ENCODE data around the gene RIT2. TPM values are rescaled to one million over a fixed set of nuclear protein-coding genes. Genes with fewer than 3 reads are reported as not detected.

Gene RIT2
- total RNA-seq, 1 donor from 2014 or later: not detected

DNA sequence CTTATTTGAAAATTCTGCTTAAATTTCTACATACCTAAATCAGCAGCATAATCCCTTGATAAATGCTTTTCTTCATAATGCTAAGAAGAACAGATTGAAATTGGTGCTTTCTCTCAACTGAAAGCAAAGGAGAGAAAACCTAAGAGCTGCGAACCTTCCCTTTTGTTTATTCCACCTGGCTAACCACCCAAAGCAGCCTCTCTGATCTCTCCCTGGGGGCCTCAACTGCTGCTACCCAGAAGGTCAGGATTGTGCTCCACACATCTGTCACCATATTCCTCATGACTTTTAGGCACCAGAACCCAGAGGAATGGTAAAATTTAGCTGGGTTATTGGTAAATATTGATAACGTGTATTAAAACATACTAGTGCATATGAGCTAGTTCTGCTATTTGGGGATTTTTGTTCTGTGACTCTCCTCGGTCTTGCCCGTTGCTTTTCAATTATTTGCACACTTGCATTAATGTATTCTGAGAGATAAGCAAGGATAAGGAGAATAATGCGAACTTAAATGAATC lies 334.1 kb downstream of the RIT2 start:
- Histone ChIP-seq H2AFZ (replicated peaks) (no peak overlapping the region), H3K9ac (no peak overlapping the region), H3K4me1 (peaks cover 31% of the 10 kb centered on the region), H3K36me3 (no peaks in the 10 kb centered on the region), H3K27me3 (no peaks in the 10 kb centered on the region), H3F3A (ENCODE audit: low read depth) (peaks cover 3% of the 10 kb centered on the region), H3K4me3 (no peak overlapping the region), H3K4me2 (peak overlapping the region; percentile 24), H3K27ac (no peak overlapping the region), H3K9me3 (ENCODE audit: low read depth) (no peaks in the 10 kb centered on the region), H3K79me2 (ENCODE audit: low read depth) (no peaks in the 10 kb centered on the region), H4K20me1 (ENCODE audit: low read depth) (no peaks in the 10 kb centered on the region)
- no peaks in the 10 kb centered on the region for H3K36me3 Mint-ChIP-seq
- peaks cover 41% of the 10 kb centered on the region for H3K4me1 Mint-ChIP-seq
- no peaks in the 10 kb centered on the region for H3K27me3 Mint-ChIP-seq (ENCODE audit: insufficient read depth, low read depth)
- TF ChIP-seq EZH2phosphoT487 (IDR thresholded peaks at IDR 0.05) (no peak), EZH2 (IDR thresholded peaks at IDR 0.05) (no peak), CTCF (IDR thresholded peaks at IDR 0.05) (no peak)
- peak; percentile 18 for DNase-seq (ENCODE audit: low spot score)
- H3K27ac Mint-ChIP-seq: no peak overlapping the region
- H3K9me3 Mint-ChIP-seq: no peaks in the 10 kb centered on the region
- H3K4me3 Mint-ChIP-seq: no peak overlapping the region

GRCh38 chr18:42780171-42780570 lies 335.3 kb downstream of the RIT2 start:
- H3K79me2 ChIP-seq (ENCODE audit: low read depth): no peaks in the 10 kb centered on the region
- H3K27me3 ChIP-seq: no peaks in the 10 kb centered on the region
- DNase-seq (ENCODE audit: low spot score): no peak
- Mint-ChIP-seq H3K9me3 (no peaks in the 10 kb centered on the region), H3K4me1 (peaks cover 41% of the 10 kb centered on the region), H3K27me3 (ENCODE audit: insufficient read depth, low read depth) (no peaks in the 10 kb centered on the region), H3K27ac (no peak overlapping the region), H3K36me3 (no peaks in the 10 kb centered on the region), H3K4me3 (no peak overlapping the region)
- H3K36me3 ChIP-seq: no peaks in the 10 kb centered on the region
- no peak for TF ChIP-seq EZH2phosphoT487 (IDR thresholded peaks at IDR 0.05)
- TF ChIP-seq CTCF (IDR thresholded peaks at IDR 0.05): no peak
- no peak for TF ChIP-seq EZH2 (IDR thresholded peaks at IDR 0.05)
- no peaks in the 10 kb centered on the region for H4K20me1 ChIP-seq (ENCODE audit: low read depth)
- H2AFZ ChIP-seq (replicated peaks): no peak overlapping the region
- H3K27ac ChIP-seq: no peak overlapping the region
- H3K4me2 ChIP-seq: no peak overlapping the region
- no peaks in the 10 kb centered on the region for H3K9me3 ChIP-seq (ENCODE audit: low read depth)
- peaks cover 3% of the 10 kb centered on the region for H3F3A ChIP-seq (ENCODE audit: low read depth)
- H3K4me3 ChIP-seq: no peak overlapping the region
- no peak overlapping the region for H3K9ac ChIP-seq
- H3K4me1 ChIP-seq: peaks cover 31% of the 10 kb centered on the region

DNA sequence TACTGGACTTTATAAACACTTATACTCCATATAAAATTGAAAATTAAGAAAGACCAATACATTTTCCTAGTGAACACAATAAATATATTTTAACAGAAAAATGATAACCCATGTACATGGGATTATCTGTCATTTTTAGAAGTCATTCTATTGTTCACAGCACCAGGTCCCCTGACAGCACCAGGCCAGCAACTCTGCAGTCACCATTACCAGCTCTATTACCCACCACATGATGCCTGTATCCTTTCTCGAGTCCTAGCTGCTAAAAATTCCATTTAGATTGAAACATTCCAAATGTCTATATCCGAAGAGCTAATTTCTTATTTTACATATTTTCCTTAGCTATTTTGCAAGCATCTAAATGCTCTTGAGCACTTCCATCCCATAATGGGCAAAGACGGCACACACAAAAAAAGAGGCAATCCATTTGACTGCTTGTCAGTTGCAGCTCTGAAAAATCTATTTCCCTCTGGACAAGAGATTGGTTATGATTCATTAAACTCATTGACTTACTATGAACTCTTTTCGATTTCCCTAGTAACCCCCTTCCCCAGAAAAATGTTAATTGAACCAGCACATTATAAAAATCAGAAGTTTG lies 336.9 kb downstream of the RIT2 start:
- TF ChIP-seq CTCF (IDR thresholded peaks at IDR 0.05) (no peak), EZH2 (IDR thresholded peaks at IDR 0.05) (no peak), EZH2phosphoT487 (IDR thresholded peaks at IDR 0.05) (no peak)
- Histone ChIP-seq H3K27ac (no peak overlapping the region), H3K9ac (no peak overlapping the region), H3F3A (ENCODE audit: low read depth) (peaks cover 3% of the 10 kb centered on the region), H3K9me3 (ENCODE audit: low read depth) (no peaks in the 10 kb centered on the region), H3K36me3 (no peaks in the 10 kb centered on the region), H3K79me2 (ENCODE audit: low read depth) (no peaks in the 10 kb centered on the region), H4K20me1 (ENCODE audit: low read depth) (no peaks in the 10 kb centered on the region), H3K4me1 (peaks cover 31% of the 10 kb centered on the region), H3K4me3 (no peak overlapping the region), H3K4me2 (peak overlapping the region; percentile 40), H3K27me3 (no peaks in the 10 kb centered on the region), H2AFZ (replicated peaks) (no peak overlapping the region)
- Mint-ChIP-seq H3K4me3 (no peak overlapping the region), H3K9me3 (no peaks in the 10 kb centered on the region), H3K27ac (peak overlapping the region; percentile 92), H3K36me3 (no peaks in the 10 kb centered on the region), H3K4me1 (peaks cover 41% of the 10 kb centered on the region), H3K27me3 (ENCODE audit: insufficient read depth, low read depth) (no peaks in the 10 kb centered on the region)
- no peak for DNase-seq (ENCODE audit: low spot score)
